Lower lobe of right lung (tissue), 2 donors: Measurements from ENCODE around the gene ALCAM. TPM values are rescaled to one million over a fixed set of nuclear protein-coding genes. Genes with fewer than 3 reads are reported as not detected.
"Not testable (repeated sequence)": the region's sequence is repeated elsewhere in the genome, so short reads cannot be mapped to it uniquely, and the experiment has no call there.

ENCODE experiments used
- ATAC-seq, 2 donors: fragments of 200-7000 bp; cut with Tn5 transposase; one replicate each; pipeline ENCODE4 v1.9.1; 2020 to 2022; ENCODE audit warnings: mild to moderate bottlenecking in 2 of 2, moderate library complexity in 2 of 2
- DNase-seq: peaks from one replicate; pipeline ENCODE4 v3.0.0-alpha.2; 2020
- H3K27ac ChIP-seq: fragments of 200-600 bp; one replicate; pipeline ENCODE4 v1.8.0; 2022
- H3K27me3 ChIP-seq: fragments of 200-600 bp; one replicate; pipeline ENCODE4 v1.8.0; 2022; ENCODE audit warnings: low read depth
- H3K36me3 ChIP-seq: fragments of 200-600 bp; one replicate; pipeline ENCODE4 v1.8.0; 2022; ENCODE audit warnings: mild to moderate bottlenecking
- H3K4me1 ChIP-seq: fragments of 200-600 bp; one replicate; pipeline ENCODE4 v1.8.0; 2022
- H3K4me3 ChIP-seq: fragments of 200-600 bp; one replicate; pipeline ENCODE4 v1.8.0; 2022; ENCODE audit warnings: mild to moderate bottlenecking
- H3K9me3 ChIP-seq: fragments of 200-600 bp; one replicate; pipeline ENCODE4 v1.8.0; 2022
- CTCF ChIP-seq: fragments of 200-600 bp; IDR thresholded peaks from one replicate; pipeline ENCODE4 v1.8.0; 2022; ENCODE audit warnings: antibody characterized with exemption, mild to moderate bottlenecking
- intact Hi-C: fragments of 100-400 bp; cut with DNase I; formaldehyde crosslinking; loops from one replicate; pipeline ENCODE4 v1.11.0; 2022
- total RNA-seq: library from RNA; stranded (reverse); fragmentation: NEBNext Ultra II Directional; extraction: Animal tissue kit (Norgen Biotek cat#: 25700); gene quantifications from one replicate; pipeline ENCODE4 v1.2.1, GENCODE V29; 2021
- donor health status: DM: no; HTN: yes; CAD: no; lungs with severe emphysema.

Gene ALCAM
- total RNA-seq, 1 donor from 2014 or later: 174 TPM

GRCh38 chr3:105385179-105385578 lies 18.5 kb downstream of the ALCAM start:
- H3K36me3 ChIP-seq: no peaks in the 10 kb centered on the region
- H3K27ac ChIP-seq: no peak overlapping the region
- H3K4me1 ChIP-seq: peaks cover 17% of the 10 kb centered on the region
- TF ChIP-seq CTCF: no peak
- no peaks in the 10 kb centered on the region for H3K9me3 ChIP-seq
- H3K4me3 ChIP-seq: no peak overlapping the region
- DNase-seq: no peak
- intact Hi-C loops: no loop called here
- no peaks in the 10 kb centered on the region for H3K27me3 ChIP-seq
- ATAC-seq: no peak

- no peak overlapping the region for H3K27ac ChIP-seq
- no peaks in the 10 kb centered on the region for H3K36me3 ChIP-seq
- H3K27me3 ChIP-seq: no peaks in the 10 kb centered on the region
- H3K4me3 ChIP-seq: no peak overlapping the region
- H3K4me1 ChIP-seq: peaks cover 17% of the 10 kb centered on the region
- ATAC-seq: peak; percentile 31 to 49
- intact Hi-C loops: no loop called here
- no peak for TF ChIP-seq CTCF
- peaks cover 7% of the 10 kb centered on the region for H3K9me3 ChIP-seq
- DNase-seq: no peak
Observed at GRCh38 chr3:105385819-105386508, 19.3 kb downstream of the ALCAM start.

DNA sequence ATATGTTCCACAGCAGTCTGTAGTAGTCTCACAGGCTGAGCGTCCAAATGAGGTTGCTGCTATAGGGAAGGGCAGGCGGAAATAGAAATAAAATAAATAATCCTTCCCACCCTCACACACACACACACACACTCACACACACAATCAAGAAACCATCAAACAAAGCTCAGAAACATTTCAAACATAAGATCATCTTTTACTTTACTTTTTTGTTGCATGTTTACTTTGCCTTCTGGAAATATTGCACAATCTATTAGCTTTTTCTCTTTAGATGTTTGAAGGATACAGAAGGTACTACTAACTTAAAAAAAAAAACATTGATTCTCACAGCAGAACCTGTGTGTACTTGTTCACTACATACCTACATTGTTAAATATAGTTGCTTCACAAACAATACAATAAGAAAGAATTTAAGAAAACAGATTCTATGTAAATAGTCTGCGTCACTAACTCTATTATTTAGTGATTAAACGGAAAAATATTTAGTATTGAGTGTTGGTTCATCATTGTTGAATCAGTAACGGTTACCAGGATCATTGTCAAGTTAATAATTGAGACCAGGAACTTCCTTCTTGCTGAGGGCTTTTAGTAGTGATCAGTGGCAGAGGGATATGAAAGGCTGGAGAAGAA lies 20.5 kb downstream of the ALCAM start:
- no peak for TF ChIP-seq CTCF
- no peak overlapping the region for H3K4me3 ChIP-seq
- H3K27ac ChIP-seq: no peak overlapping the region
- peak; percentile 76 to 85 for ATAC-seq
- DNase-seq: no peak
- peaks cover 17% of the 10 kb centered on the region for H3K4me1 ChIP-seq
- peaks cover 16% of the 10 kb centered on the region for H3K9me3 ChIP-seq
- no peaks in the 10 kb centered on the region for H3K27me3 ChIP-seq
- intact Hi-C loops: no loop called here
- H3K36me3 ChIP-seq: no peaks in the 10 kb centered on the region

- peaks cover 19% of the 10 kb centered on the region for H3K9me3 ChIP-seq
- peaks cover 17% of the 10 kb centered on the region for H3K4me1 ChIP-seq
- TF ChIP-seq CTCF: no peak
- ATAC-seq: peak in 1 of 2 donors; percentile 22
- H3K4me3 ChIP-seq: no peak overlapping the region
- H3K36me3 ChIP-seq: no peaks in the 10 kb centered on the region
- no peak for DNase-seq
- no peak overlapping the region for H3K27ac ChIP-seq
- intact Hi-C loops: no loop called here
- H3K27me3 ChIP-seq: no peaks in the 10 kb centered on the region
Observed at GRCh38 chr3:105388176-105388575, 21.5 kb downstream of the ALCAM start.

GRCh38 chr3:105389759-105390158 lies 23.1 kb downstream of the ALCAM start:
- ATAC-seq, intact Hi-C loops: not testable (repeated sequence)
- H3K4me1 ChIP-seq: peaks cover 17% of the 10 kb centered on the region

GRCh38 chr3:105392598-105392997 lies 25.9 kb downstream of the ALCAM start:
- DNase-seq, H3K27ac ChIP-seq, H3K4me1 ChIP-seq, H3K27me3 ChIP-seq, H3K4me3 ChIP-seq, H3K36me3 ChIP-seq, ATAC-seq, intact Hi-C loops: not testable (repeated sequence)
- peaks cover 19% of the 10 kb centered on the region for H3K9me3 ChIP-seq

More at GRCh38 chr3:105389759-105390158, 23.1 kb downstream of the ALCAM start:
- DNase-seq, H3K36me3 ChIP-seq, H3K27me3 ChIP-seq, H3K4me3 ChIP-seq, H3K27ac ChIP-seq: not testable (repeated sequence)
- peaks cover 19% of the 10 kb centered on the region for H3K9me3 ChIP-seq
